CD14-positive monocyte (primary cell): ENCODE results near the gene TMEM273. TPM values are rescaled to one million over a fixed set of nuclear protein-coding genes. Genes with fewer than 3 reads are reported as not detected.

Source experiments
- DNase-seq, 3 donors: peaks; one replicate each; pipeline ENCODE4 v3.0.0-alpha.2; 2011 to 2022
- H2AFZ ChIP-seq: 2 replicates; pipeline ENCODE4 v1.6.0; 2012; ENCODE audit warnings: mild to moderate bottlenecking, low read depth, low read length, inconsistent platforms; ENCODE audit not compliant: insufficient read depth, poor library complexity, severe bottlenecking
- H3K27ac ChIP-seq, 2 donors: 1 replicate in 1 of 2; 2 replicates in 1 of 2; pipeline ENCODE4 v1.5.1; 2012 to 2013; ENCODE audit warnings: low read length in 2 of 2, control low read depth in 1 of 2, inconsistent platforms in 1 of 2, low read depth in 1 of 2, mild to moderate bottlenecking in 1 of 2
- H3K27me3 ChIP-seq, 2 donors: one replicate each; pipeline versions ENCODE4 v1.6.0 to v1.6.1; 2011 to 2013; ENCODE audit warnings: low read length in 2 of 2; ENCODE audit not compliant: control insufficient read depth in 2 of 2, insufficient read depth in 2 of 2
- H3K36me3 ChIP-seq, 2 donors: replicated peaks in 1 of 2; 1 replicate in 1 of 2; 2 replicates in 1 of 2; pipeline versions ENCODE4 v1.5.1 to v1.6.1; 2012 to 2013; ENCODE audit warnings: low read length in 2 of 2, control low read depth in 1 of 2, inconsistent platforms in 1 of 2, mild to moderate bottlenecking in 1 of 2; ENCODE audit not compliant: insufficient read depth in 2 of 2, control insufficient read depth in 1 of 2
- H3K4me1 ChIP-seq, 2 donors: 1 replicate in 1 of 2; 2 replicates in 1 of 2; pipeline versions ENCODE4 v1.5.1 to v1.6.1; 2012 to 2013; ENCODE audit warnings: low read length in 2 of 2, control low read depth in 1 of 2, inconsistent platforms in 1 of 2, mild to moderate bottlenecking in 1 of 2, moderate library complexity in 1 of 2; ENCODE audit not compliant: insufficient read depth in 2 of 2, control insufficient read depth in 1 of 2
- H3K4me2 ChIP-seq: replicated peaks from 2 replicates; pipeline ENCODE3; 2012; ENCODE audit warnings: low read length, moderate library complexity, mild to moderate bottlenecking; ENCODE audit not compliant: poor library complexity, severe bottlenecking; ENCODE audit errors: extremely low read depth
- H3K4me3 ChIP-seq, 3 experiments: fragments of 200-600 bp in 1 of 3; sonication (generic) in 1 of 3; replicated peaks in 1 of 3; 1 replicate in 2 of 3; 2 replicates in 1 of 3; pipeline ENCODE4 v1.5.1; 2011 to 2013; ENCODE audit warnings: low read length in 3 of 3, mild to moderate bottlenecking in 3 of 3, control low read depth in 2 of 3, low read depth in 2 of 3, inconsistent platforms in 1 of 3, moderate library complexity in 1 of 3
- H3K79me2 ChIP-seq: 2 replicates; pipeline ENCODE4 v1.6.0; 2012; ENCODE audit warnings: mild to moderate bottlenecking, control low read depth, inconsistent platforms, low read length, moderate library complexity; ENCODE audit not compliant: insufficient read depth
- H3K9ac ChIP-seq: 2 replicates; pipeline ENCODE4 v1.6.0; 2017; ENCODE audit warnings: low read length, mild to moderate bottlenecking; ENCODE audit not compliant: insufficient read depth, poor library complexity, severe bottlenecking
- H3K9me3 ChIP-seq, 2 donors: replicated peaks in 1 of 2; 1 replicate in 1 of 2; 2 replicates in 1 of 2; pipeline versions ENCODE4 v1.5.1 to v1.6.1; 2012 to 2013; ENCODE audit warnings: low read length in 2 of 2, control low read depth in 1 of 2; ENCODE audit not compliant: control insufficient read depth in 1 of 2, insufficient read depth in 1 of 2
- H4K20me1 ChIP-seq: 2 replicates; pipeline ENCODE4 v1.6.0; 2012; ENCODE audit warnings: mild to moderate bottlenecking, low read length, control low read depth, moderate library complexity; ENCODE audit not compliant: insufficient read depth
- H3K27ac Mint-ChIP-seq, 7 donors: one replicate each; pipeline ENCODE4 v1.8.0; 2020; ENCODE audit warnings: mild to moderate bottlenecking in 7 of 7, mixed read lengths in 7 of 7, moderate library complexity in 6 of 7, inconsistent platforms in 2 of 7
- H3K27me3 Mint-ChIP-seq, 3 donors: one replicate each; pipeline ENCODE4 v1.8.0; 2021 to 2022; ENCODE audit warnings: low read depth in 3 of 3, mild to moderate bottlenecking in 3 of 3, mixed read lengths in 3 of 3, moderate library complexity in 3 of 3, inconsistent platforms in 1 of 3
- H3K36me3 Mint-ChIP-seq, 2 donors: one replicate each; pipeline ENCODE4 v1.8.0; 2020; ENCODE audit warnings: mixed read lengths in 2 of 2, inconsistent platforms in 1 of 2, mild to moderate bottlenecking in 1 of 2
- H3K4me1 Mint-ChIP-seq: one replicate; pipeline ENCODE4 v1.8.0; 2020; ENCODE audit warnings: mild to moderate bottlenecking, mixed read lengths
- H3K4me3 Mint-ChIP-seq, 2 donors: one replicate each; pipeline ENCODE4 v1.8.0; 2020; ENCODE audit warnings: mild to moderate bottlenecking in 2 of 2, mixed read lengths in 2 of 2, moderate library complexity in 1 of 2
- H3K9me3 Mint-ChIP-seq, 7 donors: one replicate each; pipeline ENCODE4 v1.8.0; 2020 to 2022; ENCODE audit warnings: mixed read lengths in 7 of 7, mild to moderate bottlenecking in 6 of 7, moderate library complexity in 6 of 7, inconsistent platforms in 2 of 7
- CTCF ChIP-seq: fragments of 200-600 bp; IDR thresholded peaks from one replicate; pipeline ENCODE4 v1.8.0; 2022; ENCODE audit warnings: antibody characterized with exemption, mild to moderate bottlenecking
- WGBS: methylation state at CpG from one replicate; pipeline ENCODE4 v1.1.5; 2013; ENCODE audit warnings: missing lambda C conversion rate; ENCODE audit not compliant: insufficient coverage; 5-methylcytosine and 5-hydroxymethylcytosine counted together
- intact Hi-C, 2 donors: fragments of 100-400 bp; cut with micrococcal nuclease; formaldehyde crosslinking; loops; one replicate each; pipeline versions ENCODE4 v1.15.0 to v1.15.1; 2023
- polyA plus RNA-seq, 3 donors: library from polyadenylated mRNA; depleted of rRNA in 1 of 3; unstranded in 2 of 3; stranded (reverse) in 1 of 3; fragments of 300-500 nt in 2 of 3; fragments of >200 nt in 1 of 3; fragmentation: Illumina TruSeq in 2 of 3; gene quantifications; 1 replicate in 2 of 3; 2 replicates in 1 of 3; pipeline ENCODE4 v1.2.3, GENCODE V29; 2012 to 2021

The TMEM273 gene
- polyA plus RNA-seq, 3 donors: 6.7 to 7.9 (median 6.9) TPM

- Mint-ChIP-seq H3K27ac (peak overlapping the region in 2 of 7 donors; percentile 5 to 27), H3K4me3 (peak overlapping the region in 1 of 2 donors; percentile 39), H3K27me3 (peaks cover 0 to 10% (median 3%) of the 10 kb centered on the region in 3 donors), H3K9me3 (peaks cover 0 to 1% (median 0%) of the 10 kb centered on the region in 7 donors), H3K4me1 (peaks cover 6% of the 10 kb centered on the region), H3K36me3 (no peaks in the 10 kb centered on the region)
- WGBS: 88% methylated on average over 1 of the region's 1 CpG
- intact Hi-C loops: no loop called here
- no peaks in the 10 kb centered on the region for H4K20me1 ChIP-seq
- H3K4me2 ChIP-seq: no peak overlapping the region
- peaks cover 0 to 5% of the 10 kb centered on the region in 2 donors for H3K4me1 ChIP-seq
- H3K79me2 ChIP-seq: no peaks in the 10 kb centered on the region
- no peaks in the 10 kb centered on the region for H3K9me3 ChIP-seq
- no peak for DNase-seq
- H3K4me3 ChIP-seq: no peak overlapping the region
- H3K27me3 ChIP-seq: no peaks in the 10 kb centered on the region
- TF ChIP-seq CTCF: no peak
- H2AFZ ChIP-seq: no peak overlapping the region
- H3K36me3 ChIP-seq: no peaks in the 10 kb centered on the region
- no peak overlapping the region for H3K27ac ChIP-seq
- H3K9ac ChIP-seq: no peak overlapping the region
Observed at GRCh38 chr10:49212076-49212475, 23.9 kb upstream of the TMEM273 start.

DNA sequence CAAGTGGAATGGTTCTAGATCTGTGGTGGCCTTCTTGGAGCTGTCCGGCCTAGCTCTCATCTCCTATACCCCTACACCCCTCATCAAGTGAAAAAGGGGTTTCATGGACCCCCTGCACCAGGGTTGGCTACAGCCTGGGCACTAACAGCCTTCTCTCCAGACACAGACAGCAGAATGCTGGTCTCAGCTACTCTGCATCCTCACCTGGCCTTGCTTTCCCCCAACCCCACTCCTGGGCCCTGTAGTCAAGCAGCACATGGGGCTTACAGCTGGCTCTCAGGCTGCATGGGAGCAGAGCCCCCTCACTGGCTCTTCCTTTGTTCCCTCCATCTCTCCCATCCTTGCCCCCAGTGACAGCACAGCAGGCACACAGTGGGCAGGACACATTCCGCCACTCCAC, 20.8 kb upstream of the TMEM273 start:
- H3K27me3 ChIP-seq: no peaks in the 10 kb centered on the region
- Mint-ChIP-seq H3K9me3 (peaks cover 0 to 7% (median 6%) of the 10 kb centered on the region in 7 donors), H3K27ac (peak overlapping the region in 1 of 7 donors; percentile 21), H3K27me3 (peaks cover 3 to 12% (median 6%) of the 10 kb centered on the region in 3 donors), H3K4me3 (no peak overlapping the region), H3K4me1 (peaks cover 6% of the 10 kb centered on the region), H3K36me3 (no peaks in the 10 kb centered on the region)
- no peak overlapping the region for H3K4me3 ChIP-seq
- H3K27ac ChIP-seq: no peak overlapping the region
- H3K4me2 ChIP-seq: no peak overlapping the region
- no peak for TF ChIP-seq CTCF
- no peak for DNase-seq
- intact Hi-C loops: no loop called here
- H3K9ac ChIP-seq: no peak overlapping the region
- H3K4me1 ChIP-seq: peaks cover 0 to 5% of the 10 kb centered on the region in 2 donors
- WGBS: no CpG with 5 or more reads among the region's 2 CpGs
- no peaks in the 10 kb centered on the region for H3K79me2 ChIP-seq
- H4K20me1 ChIP-seq: no peaks in the 10 kb centered on the region
- H3K36me3 ChIP-seq: no peaks in the 10 kb centered on the region
- peaks cover 3 to 4% of the 10 kb centered on the region in 2 donors for H3K9me3 ChIP-seq
- no peak overlapping the region for H2AFZ ChIP-seq
